ENCODE measurements around the gene TRAF3.

DNA sequence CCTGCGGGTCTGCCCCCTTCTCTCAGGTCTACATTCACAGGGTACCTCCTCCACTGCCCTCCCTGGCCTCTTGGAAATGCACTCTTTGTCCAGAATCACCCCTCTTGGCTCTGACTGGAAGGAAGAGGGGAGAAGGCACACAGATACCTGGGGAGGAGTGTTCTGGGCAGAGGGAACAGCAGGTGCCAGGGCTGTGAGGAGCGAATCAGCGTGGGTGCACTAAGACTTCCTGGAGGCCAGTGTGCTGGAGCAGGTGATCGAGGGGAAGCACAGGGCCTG lies 8.3 kb upstream of the TRAF3 start:
- TF ChIP-seq ZBTB7A (IDR thresholded peaks at IDR 0.05; ENCODE audit: low read depth), result no peak
- no peak for TF ChIP-seq FOXM1 (IDR thresholded peaks at IDR 0.05; ENCODE audit: borderline replicate concordance, low read depth)
- TF ChIP-seq, protein P1, sequence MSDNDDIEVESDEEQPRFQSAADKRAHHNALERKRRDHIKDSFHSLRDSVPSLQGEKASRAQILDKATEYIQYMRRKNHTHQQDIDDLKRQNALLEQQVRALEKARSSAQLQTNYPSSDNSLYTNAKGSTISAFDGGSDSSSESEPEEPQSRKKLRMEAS (IDR thresholded peaks at IDR 0.05), result no peak
